DND-41 (cell line): ENCODE results near the gene AADACL2.

Experiments used
- EZH2 ChIP-seq: IDR thresholded peaks from 3 replicates; pipeline ENCODE4 v1.6.1; 2012; ENCODE audit warnings: borderline replicate concordance, low read depth, mild to moderate bottlenecking, moderate library complexity, low read length, inconsistent platforms; ENCODE audit not compliant: severe bottlenecking
- TF ChIP-seq, protein P1 (sequence below): IDR thresholded peaks from 2 replicates; pipeline ENCODE4 v1.5.1; 2012; ENCODE audit warnings: borderline replicate concordance, low read length, moderate library complexity, mild to moderate bottlenecking; ENCODE audit not compliant: poor library complexity, severe bottlenecking; ENCODE audit errors: extremely low read depth

DNA sequence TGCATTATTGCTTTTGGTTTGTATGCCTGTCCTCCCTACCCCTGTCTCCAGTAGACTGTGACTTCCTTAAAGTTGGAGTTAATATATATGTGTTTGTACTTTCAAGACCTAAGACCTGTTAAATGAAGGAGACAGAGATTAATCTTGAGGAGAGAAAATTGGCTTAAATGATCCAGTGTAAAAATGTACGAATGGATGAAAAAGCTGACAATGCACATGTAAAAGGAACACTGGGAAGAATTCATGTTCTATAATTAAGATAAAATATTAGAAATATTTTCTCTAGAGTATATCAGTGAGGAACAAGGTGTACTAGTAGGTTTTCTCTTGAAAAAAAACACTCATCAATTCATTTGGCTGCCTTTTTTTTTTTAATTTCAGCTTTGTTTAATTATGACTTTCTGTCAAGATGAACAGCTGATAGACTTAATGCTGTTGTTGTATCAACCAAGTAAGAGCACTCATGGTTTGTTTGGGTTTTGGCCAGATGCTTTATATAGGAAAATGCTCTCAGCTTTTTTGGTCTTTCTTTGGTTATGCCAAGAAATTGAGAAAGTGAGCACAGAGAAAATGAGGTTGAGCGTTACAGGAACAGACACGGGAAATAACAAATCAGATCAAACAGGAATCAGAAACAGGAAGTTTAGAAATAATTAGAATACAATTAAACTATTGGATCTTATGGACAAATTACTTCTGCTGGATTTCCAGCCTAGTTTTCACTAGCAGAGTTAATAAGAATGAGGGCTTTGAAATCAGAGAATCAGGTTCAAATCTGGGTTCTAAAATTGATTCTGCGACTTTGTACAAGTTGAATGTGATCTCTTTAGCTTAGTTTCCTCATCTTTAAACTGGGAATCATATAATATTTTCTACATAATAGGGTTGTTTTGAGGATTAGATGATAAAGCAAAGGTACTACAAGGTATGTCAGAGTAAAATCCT lies 41.9 kb downstream of the AADACL2 start:
- TF ChIP-seq, protein P1, sequence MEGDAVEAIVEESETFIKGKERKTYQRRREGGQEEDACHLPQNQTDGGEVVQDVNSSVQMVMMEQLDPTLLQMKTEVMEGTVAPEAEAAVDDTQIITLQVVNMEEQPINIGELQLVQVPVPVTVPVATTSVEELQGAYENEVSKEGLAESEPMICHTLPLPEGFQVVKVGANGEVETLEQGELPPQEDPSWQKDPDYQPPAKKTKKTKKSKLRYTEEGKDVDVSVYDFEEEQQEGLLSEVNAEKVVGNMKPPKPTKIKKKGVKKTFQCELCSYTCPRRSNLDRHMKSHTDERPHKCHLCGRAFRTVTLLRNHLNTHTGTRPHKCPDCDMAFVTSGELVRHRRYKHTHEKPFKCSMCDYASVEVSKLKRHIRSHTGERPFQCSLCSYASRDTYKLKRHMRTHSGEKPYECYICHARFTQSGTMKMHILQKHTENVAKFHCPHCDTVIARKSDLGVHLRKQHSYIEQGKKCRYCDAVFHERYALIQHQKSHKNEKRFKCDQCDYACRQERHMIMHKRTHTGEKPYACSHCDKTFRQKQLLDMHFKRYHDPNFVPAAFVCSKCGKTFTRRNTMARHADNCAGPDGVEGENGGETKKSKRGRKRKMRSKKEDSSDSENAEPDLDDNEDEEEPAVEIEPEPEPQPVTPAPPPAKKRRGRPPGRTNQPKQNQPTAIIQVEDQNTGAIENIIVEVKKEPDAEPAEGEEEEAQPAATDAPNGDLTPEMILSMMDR: no peak
- no peak for TF ChIP-seq EZH2
